GM11168 (cell line): ENCODE data around the gene IHH.

Experiments
- in situ Hi-C: fragments of 300-500 bp; cut with MboI; formaldehyde crosslinking; loops from one replicate; pipeline ENCODE4 v1.12.0; 2022; ENCODE audit warnings: low sequenced_read_pairs; ENCODE audit not compliant: unreplicated experiment

The IHH gene

DNA sequence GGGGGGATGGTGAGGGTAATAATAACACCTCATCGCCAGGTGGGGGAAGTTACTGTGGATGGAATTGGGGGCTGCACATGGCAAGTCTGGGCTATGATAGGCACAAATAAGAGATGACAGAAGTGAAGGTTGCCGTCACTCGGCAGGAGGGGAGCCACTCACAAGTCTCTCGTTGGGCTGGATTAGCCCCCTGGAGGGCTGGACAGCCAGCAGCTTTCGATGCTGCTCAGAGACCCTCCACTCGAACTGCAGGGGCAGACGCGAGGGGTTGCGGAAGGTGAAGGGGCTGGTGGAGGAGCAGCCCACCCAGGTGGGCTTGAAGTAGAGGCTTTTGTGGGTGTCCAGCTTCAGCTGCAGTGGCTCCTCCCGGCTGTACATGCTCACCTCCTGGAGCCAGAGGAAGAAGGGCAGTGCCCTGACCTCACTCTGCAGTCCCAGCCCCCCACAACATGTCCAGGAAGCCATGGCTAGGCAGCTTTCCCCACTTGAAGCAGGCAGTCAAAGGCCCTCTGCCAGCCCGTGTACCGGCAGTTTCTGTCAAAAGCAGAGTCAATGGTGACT is 37.6 kb downstream of the IHH start:
- in situ Hi-C loops: no loop called here

GRCh38 chr2:219022616-219023015 is 38.1 kb downstream of the IHH start:
- in situ Hi-C loops: no loop called here

GRCh38 chr2:219022041-219022440 is 38.7 kb downstream of the IHH start:
- in situ Hi-C loops: no loop called here

DNA sequence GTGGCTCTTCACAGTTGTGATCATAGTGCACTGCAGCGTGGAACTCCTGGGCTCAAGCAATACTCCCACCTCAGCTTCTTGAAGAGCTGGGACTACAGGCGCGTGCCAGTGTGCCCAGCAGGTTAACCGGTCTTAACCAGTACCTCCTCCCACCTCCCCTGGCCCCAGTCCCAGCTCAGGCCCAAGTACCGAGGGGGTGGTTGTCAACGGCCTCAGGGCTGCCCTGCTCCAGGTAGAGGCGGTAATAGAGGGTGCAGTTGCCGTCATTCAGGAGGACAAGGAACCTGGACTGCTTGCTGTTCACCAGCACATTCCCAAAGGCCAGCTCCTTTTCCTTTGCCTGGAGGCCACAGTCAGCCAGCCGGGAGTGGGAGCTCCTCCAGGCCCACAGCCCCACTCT is 39.1 kb downstream of the IHH start:
- in situ Hi-C loops: no loop called here

DNA sequence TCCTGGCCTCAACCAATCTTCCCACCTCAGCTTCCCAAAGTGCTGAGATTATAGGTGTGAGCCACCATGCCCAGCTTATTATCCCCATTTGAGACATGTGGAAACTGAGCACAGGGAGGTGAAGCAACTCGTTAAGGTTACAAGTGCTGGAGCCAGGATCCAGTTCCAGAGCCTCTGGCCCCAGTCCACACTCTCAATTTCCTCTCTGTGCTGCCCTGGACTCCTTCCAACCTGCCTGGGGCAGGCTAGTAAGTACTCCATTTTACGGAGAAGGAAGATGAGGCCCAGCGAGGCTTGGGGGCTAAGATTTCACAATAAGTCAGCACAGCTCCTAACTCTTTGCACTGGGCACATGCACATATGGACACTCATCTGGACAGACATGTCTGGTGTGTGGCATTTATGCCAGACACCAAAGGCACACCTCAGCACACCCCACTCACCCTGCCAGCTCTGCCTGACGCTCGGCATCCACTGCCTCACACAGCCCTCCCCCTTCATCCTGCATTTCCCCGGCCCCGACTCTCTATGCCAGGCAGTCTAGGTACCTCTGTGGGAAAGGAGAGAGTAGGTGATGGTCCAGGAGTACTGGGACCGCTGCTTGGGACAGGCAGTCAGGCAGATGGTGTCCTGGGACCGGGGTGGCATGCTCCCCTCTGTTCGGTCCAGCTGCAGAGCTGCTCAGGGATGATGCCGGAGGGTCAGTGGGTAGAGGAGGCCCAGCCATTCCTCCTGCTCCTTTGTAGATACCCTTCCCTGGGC is 39.9 kb downstream of the IHH start:
- in situ Hi-C loops: no loop called here

DNA sequence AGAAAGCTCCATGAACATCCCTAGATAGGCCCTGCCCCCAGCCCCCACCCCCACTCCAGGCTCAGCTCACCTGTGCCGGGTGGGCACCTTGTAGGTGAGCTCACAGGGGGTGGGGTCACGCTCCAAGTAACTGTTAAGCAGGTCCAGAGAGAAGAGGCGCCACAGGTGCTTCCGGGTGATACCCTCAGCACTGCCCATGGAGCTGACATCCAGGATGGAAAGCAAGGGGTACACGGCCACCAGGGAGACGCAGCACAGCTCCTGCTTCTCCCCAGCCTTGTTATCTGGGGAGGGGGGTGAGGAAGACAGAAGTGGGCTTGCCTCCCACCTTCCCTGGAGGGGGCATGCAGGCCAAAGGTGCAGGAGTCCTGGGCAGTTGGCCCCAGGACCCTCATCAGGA is 41.3 kb downstream of the IHH start:
- in situ Hi-C loops: no loop called here

DNA sequence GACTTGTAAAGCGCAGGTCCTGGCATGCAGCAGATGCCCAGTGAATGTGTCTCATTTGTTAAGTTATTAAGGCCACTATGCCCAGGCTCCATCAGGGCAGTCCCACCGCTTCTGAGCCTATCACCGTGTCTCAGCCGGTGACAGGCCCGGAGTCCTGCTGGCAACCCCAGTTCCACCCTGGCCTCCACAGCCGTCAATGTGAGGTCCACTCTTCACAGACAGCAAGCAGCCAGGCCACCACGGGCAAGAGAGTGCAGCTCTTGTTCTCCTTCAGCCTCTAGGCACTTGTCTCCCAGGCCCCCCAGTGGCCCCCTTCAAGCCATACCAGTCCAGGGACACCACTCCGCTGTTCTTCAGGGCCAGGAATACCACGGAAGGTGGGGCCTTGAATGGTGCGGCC is 42.0 kb downstream of the IHH start:
- in situ Hi-C loops: no loop called here

DNA sequence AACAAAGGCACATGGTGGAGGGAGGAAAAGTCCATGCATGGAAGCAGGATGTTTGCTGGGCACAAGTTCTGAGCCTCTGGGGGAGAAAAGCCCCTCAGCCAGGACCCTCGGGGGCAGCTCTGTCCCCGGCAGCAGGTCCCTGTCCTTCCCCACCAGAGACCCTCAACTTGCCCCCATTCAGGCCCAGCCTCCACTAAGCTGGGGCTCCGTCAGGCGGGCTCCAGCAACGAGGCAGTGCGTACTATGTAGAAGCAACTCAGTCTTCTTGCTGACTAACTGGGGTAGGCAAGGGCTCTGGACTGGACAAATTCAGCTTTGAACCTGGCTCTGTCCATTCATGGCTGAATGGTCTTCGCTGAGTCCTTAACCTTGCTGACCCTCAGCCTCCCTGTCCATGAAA is 42.4 kb downstream of the IHH start:
- in situ Hi-C loops: no loop called here

DNA sequence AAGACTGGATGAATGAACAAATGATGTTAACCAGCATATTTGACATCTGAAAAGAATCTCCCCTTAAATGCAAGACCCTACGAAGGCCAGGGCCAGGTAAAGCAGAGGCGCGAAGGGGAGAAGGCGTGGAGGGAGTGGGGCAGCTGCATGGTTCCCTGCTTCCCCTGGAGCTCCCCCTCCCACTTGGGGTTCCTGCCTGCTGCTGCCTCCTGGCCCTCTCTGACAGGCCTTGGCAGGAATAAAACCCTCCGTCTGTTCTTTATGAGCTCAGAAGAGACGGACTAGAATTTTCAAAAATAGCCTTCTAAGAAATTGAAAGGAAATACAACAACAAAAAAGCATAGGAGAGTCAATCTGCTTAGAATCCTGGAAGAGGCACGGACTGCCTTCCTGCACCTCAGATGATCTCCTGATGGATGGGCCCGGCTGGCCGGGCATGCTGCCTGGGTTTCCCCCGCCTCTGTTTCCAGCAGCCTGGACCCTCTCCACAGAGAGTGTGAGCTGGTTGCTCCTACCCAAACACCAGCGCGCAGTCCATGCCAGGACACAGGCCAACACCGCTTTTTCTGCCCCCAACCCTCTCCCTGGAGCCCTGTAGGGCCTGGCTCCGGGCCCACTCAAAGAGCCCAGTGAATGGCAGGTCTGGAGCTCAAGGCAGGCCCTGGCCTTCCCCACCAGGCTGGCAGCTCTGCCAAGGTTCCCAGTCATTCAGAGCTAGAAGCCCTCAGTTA is 43.4 kb downstream of the IHH start:
- in situ Hi-C loops: no loop called here

GRCh38 chr2:219016721-219017120 is 44.0 kb downstream of the IHH start:
- in situ Hi-C loops: no loop called here

- in situ Hi-C loops: no loop called here
Observed at GRCh38 chr2:219010873-219011272, 49.8 kb downstream of the IHH start.

GRCh38 chr2:219010162-219010756 is 50.5 kb downstream of the IHH start:
- in situ Hi-C loops: no loop called here

DNA sequence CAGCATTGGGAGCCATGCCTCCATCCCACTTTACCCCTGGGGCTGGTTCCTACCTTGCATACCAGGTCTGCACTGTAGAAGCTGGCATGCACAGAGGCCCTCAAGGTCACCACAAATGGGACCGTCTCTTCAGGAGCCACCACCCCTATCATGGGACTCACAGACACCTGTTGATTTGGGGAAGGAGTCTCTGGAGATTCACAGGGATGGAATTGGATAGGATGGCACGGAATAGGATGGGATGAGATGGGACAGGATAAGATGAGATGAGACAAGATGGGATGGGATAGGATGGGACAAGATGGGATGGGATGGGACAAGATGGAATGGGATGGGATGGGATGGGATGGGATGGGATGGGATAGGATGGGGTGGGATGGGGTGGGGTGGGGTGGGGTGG is 51.4 kb downstream of the IHH start:
- in situ Hi-C loops: no loop called here
